ENCODE data around the gene PNPLA2.

DNA sequence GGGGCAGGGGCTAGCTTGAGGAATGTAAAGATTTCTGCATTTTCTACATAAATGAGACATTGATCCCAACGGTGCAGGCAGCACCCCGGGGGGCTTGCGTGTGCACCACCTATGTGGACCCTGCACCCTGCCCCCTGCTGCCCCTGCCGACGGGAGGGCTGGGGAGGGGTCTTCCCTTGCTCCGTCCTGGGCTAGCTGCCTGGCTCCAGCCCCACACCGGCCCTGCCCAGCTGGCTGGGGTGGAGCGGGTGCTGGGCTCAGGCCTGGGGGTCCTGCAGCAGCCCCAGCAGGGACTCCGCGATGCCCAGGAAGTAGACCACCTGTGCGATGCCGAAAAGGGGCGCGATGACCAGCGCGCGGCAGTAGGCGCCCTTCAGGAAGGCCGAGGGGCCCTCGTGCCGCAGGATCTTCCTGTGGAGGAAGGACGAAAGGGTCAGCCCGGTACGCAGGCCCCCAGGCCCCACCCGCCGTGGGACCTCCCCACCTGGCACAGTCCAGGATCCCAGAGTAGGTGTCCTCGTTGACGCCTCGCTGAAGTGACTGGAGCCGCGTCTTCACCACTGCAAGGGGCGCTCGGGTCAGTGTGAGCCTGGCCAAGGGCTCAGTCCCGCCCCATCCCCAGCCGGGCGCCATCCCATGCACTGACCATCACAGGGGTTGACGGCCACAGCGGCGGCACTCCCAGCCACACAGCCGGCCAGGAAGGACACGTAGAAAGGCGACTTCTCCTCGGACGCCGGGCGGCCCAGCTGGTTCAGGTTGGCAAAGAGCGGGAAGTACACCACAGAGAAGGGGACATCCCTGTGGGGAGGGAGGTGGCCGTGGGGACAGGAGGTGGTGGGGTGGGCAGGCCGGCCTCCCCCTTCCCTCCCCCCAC, 26.8 kb upstream of the PNPLA2 start:
- TF ChIP-seq, protein P1, sequence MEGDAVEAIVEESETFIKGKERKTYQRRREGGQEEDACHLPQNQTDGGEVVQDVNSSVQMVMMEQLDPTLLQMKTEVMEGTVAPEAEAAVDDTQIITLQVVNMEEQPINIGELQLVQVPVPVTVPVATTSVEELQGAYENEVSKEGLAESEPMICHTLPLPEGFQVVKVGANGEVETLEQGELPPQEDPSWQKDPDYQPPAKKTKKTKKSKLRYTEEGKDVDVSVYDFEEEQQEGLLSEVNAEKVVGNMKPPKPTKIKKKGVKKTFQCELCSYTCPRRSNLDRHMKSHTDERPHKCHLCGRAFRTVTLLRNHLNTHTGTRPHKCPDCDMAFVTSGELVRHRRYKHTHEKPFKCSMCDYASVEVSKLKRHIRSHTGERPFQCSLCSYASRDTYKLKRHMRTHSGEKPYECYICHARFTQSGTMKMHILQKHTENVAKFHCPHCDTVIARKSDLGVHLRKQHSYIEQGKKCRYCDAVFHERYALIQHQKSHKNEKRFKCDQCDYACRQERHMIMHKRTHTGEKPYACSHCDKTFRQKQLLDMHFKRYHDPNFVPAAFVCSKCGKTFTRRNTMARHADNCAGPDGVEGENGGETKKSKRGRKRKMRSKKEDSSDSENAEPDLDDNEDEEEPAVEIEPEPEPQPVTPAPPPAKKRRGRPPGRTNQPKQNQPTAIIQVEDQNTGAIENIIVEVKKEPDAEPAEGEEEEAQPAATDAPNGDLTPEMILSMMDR (IDR thresholded peaks at IDR 0.05) = no peak
- TF ChIP-seq POLR2A (IDR thresholded peaks at IDR 0.05) = no peak
